ENCODE measurements around the gene TRIOBP.
A peak's percentile ranks its signal among the peaks of the same experiment; 100 is the strongest.

The TRIOBP gene

DNA sequence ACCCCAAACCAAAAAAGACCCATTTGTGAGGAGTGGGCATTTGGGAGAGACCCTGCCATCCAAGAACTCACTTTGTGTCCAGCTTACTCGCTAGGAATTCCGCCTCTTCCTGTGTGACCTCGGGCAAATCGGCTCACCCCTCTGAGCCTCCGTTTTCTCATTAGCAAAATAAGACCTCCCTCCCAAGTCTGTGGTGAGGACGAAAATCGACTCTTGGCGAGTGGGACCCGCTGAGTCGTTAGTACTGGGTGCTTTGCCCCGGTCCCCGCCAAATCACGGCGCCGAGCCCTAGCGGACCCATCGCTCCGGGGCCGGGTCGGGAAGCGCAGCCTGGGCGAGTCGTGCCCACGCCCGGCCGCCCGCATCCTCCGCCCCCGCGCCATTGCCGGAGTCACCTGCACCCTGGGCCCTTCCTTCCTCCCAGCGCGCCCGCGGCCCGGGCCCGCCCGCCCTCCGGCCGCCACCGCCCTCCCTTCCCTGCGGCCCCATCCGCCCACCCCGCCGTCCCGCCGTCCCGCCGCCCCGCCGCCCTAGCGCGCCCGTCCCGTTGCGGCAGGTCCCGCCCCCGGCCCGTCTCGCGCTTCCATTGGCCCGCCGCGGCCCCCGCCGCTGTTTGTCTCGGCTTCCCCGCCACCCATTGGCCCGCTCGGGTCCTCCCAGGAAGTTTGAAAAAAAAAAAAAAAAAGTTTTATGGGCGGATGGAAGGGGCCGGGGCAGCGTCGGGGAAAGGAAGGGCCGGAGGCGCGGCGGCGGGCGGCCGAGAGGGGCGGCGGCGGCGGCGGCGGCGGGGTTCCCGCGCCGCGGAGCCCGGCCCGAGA lies 48.9 kb downstream of the TRIOBP start:
- H3K9ac ChIP-seq (ENCODE audit: low read depth, low read length) = peak overlapping the region; percentile 74
- H3K4me3 ChIP-seq (ENCODE audit: low read depth, low read length) = peak overlapping the region; percentile 90
- 0 out of 2 replicates have a peak, but pooled peaks cover 10% of the 10 kb centered on the region for H3K4me1 ChIP-seq (ENCODE audit: control insufficient read depth, insufficient read depth, low read length)
- H3K9me3 ChIP-seq (ENCODE audit: control insufficient read depth, insufficient read depth, low read length) = no peaks in the 10 kb centered on the region
- H3K27ac ChIP-seq (ENCODE audit: low read depth, low read length) = peak overlapping the region; percentile 86
- H3K36me3 ChIP-seq (ENCODE audit: control insufficient read depth, insufficient read depth, low read length) = 0 out of 2 replicates have a peak, but pooled peaks cover 2% of the 10 kb centered on the region
- no peaks in the 10 kb centered on the region; the same call in 1 of the 2 replicates for H3K27me3 ChIP-seq (ENCODE audit: control insufficient read depth, insufficient read depth, low read length)

DNA sequence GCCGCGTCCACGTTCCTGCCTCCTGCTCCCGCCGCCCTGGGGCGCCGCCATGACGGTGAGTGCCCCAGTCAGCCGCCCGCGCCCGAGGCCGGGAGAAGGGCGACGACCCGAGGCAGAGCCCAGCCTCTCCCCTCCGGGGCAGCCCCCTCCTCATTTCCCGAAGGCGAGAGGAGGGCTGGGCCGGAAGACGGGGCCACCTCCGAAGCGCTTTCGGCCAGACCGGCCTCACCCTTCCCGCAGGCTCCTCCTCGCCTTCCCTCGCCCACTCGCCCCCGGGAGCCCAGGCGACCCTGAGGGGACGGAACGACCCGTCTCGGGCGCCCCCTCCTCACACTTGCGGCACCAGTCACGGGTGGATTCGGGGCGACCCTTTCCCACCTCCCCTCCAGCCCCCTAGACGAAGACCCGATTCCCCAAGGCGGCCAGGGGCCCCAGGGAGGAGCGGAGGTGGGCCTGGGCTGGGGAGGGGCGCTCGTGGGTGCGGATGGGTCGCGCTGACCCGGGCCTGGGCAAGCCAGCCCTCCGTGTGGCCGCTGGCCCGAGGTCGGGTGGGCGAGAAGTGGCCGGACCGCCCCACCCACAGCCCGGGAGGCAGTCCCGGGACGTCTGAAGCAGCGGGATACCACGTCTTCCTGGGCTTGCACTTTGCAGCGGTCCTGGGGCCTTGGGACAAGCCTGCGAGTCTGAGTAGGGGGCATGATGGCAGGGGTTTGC lies 49.7 kb downstream of the TRIOBP start:
- H3K9ac ChIP-seq (ENCODE audit: low read depth, low read length) = peak overlapping the region; percentile 74
- peak overlapping the region; percentile 86 for H3K27ac ChIP-seq (ENCODE audit: low read depth, low read length)
- no peaks in the 10 kb centered on the region; the same call in 1 of the 2 replicates for H3K27me3 ChIP-seq (ENCODE audit: control insufficient read depth, insufficient read depth, low read length)
- H3K4me3 ChIP-seq (ENCODE audit: low read depth, low read length) = peak overlapping the region; percentile 90
- H3K4me1 ChIP-seq (ENCODE audit: control insufficient read depth, insufficient read depth, low read length) = 0 out of 2 replicates have a peak, but pooled peaks cover 4% of the 10 kb centered on the region
- H3K9me3 ChIP-seq (ENCODE audit: control insufficient read depth, insufficient read depth, low read length) = no peaks in the 10 kb centered on the region
- 0 out of 2 replicates have a peak, but pooled peaks cover 2% of the 10 kb centered on the region for H3K36me3 ChIP-seq (ENCODE audit: control insufficient read depth, insufficient read depth, low read length)

DNA sequence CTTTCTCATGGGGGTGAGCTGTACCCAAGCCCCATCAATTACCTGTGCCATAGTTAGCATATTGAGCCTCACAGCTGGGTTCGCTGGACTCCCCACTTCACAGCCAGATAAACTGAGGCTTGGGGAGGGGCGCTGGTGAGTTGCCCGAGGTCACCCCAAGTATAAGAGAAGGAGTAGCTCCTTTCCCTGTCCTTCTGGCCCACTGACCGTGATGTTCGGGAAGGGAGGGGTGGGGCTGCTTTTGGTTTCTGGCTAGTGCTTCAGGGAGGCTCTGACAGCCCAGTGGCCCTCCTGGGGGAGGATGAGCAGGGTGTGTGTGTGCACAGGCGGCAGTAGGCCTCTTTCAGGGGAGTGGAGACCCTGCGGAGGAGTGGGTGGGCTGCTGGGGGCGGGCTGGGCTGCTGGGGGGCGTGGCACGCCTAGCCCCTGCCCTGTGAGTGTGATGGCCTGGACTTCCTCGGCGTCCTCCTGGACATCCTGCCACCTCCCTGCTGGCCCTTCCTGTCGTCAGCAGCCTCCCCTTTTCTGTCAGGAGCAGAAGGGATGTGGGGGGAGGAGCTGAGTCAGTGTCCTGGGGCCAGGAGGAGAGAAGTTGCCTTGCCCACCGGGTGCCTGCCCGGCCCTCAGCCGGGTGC lies 50.3 kb downstream of the TRIOBP start:
- 0 out of 2 replicates have a peak, but pooled peaks cover 4% of the 10 kb centered on the region for H3K4me1 ChIP-seq (ENCODE audit: control insufficient read depth, insufficient read depth, low read length)
- peaks cover 2% of the 10 kb centered on the region; the same call in 1 of the 2 replicates for H3K36me3 ChIP-seq (ENCODE audit: control insufficient read depth, insufficient read depth, low read length)
- H3K9ac ChIP-seq (ENCODE audit: low read depth, low read length) = peak overlapping the region; percentile 74; the same call in 1 of the 2 replicates
- H3K27ac ChIP-seq (ENCODE audit: low read depth, low read length) = peak overlapping the region; percentile 86
- no peaks in the 10 kb centered on the region for H3K9me3 ChIP-seq (ENCODE audit: control insufficient read depth, insufficient read depth, low read length)
- H3K4me3 ChIP-seq (ENCODE audit: low read depth, low read length) = peak overlapping the region; percentile 90
- H3K27me3 ChIP-seq (ENCODE audit: control insufficient read depth, insufficient read depth, low read length) = no peaks in the 10 kb centered on the region; the same call in 1 of the 2 replicates

DNA sequence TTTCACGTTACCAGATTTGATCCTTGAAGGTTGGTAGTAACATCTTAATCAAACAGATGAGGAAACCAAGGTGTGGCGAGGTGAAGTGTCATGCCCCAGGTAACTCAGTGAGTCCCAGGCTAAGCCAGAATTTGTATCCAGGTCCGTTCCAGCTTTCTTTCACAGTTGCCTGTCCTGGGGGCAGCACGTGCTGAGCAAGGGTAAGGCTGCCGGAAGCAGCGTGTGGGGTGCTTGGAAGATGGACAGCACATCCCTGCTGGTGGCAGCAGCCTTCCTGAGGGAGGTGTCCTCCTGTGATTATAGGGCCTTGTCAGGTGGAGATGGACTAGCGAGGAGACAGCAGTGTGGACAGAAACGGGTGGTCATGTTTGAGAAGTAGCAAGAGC lies 50.9 kb downstream of the TRIOBP start:
- Histone ChIP-seq H3K9me3 (ENCODE audit: control insufficient read depth, insufficient read depth, low read length) (no peaks in the 10 kb centered on the region), H3K36me3 (ENCODE audit: control insufficient read depth, insufficient read depth, low read length) (peaks cover 3% of the 10 kb centered on the region; the same call in 1 of the 2 replicates), H3K4me1 (ENCODE audit: control insufficient read depth, insufficient read depth, low read length) (0 out of 2 replicates have a peak, but pooled peaks cover 4% of the 10 kb centered on the region), H3K9ac (ENCODE audit: low read depth, low read length) (no peak overlapping the region), H3K27ac (ENCODE audit: low read depth, low read length) (peak overlapping the region; percentile 14), H3K4me3 (ENCODE audit: low read depth, low read length) (no peak overlapping the region), H3K27me3 (ENCODE audit: control insufficient read depth, insufficient read depth, low read length) (no peaks in the 10 kb centered on the region; the same call in 1 of the 2 replicates)

DNA sequence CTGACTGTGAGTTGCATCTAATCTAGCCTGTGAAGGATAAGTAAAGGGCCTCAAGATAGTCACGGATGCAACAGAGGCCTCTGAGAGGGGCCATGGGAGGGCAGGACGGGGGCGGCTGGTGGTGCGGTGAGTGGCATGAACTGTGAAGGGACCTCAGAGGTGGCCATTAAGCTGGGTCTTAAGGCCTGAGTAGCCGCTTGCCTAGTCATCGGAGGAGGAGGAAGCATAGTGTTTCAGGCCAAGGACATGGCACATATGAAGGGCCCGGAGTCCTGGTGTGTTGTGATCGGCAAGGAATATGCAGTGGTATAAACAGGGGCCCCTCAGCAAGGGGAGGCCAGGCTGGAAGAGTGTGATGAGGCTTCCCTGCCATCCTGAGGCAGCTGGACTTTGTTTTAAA lies 51.8 kb downstream of the TRIOBP start:
- no peaks in the 10 kb centered on the region for H3K27me3 ChIP-seq (ENCODE audit: control insufficient read depth, insufficient read depth, low read length)
- no peak overlapping the region for H3K4me3 ChIP-seq (ENCODE audit: low read depth, low read length)
- peaks cover 7% of the 10 kb centered on the region; the same call in 1 of the 2 replicates for H3K36me3 ChIP-seq (ENCODE audit: control insufficient read depth, insufficient read depth, low read length)
- H3K27ac ChIP-seq (ENCODE audit: low read depth, low read length) = no peak overlapping the region
- H3K4me1 ChIP-seq (ENCODE audit: control insufficient read depth, insufficient read depth, low read length) = 0 out of 2 replicates have a peak, but pooled peaks cover 4% of the 10 kb centered on the region
- H3K9me3 ChIP-seq (ENCODE audit: control insufficient read depth, insufficient read depth, low read length) = no peaks in the 10 kb centered on the region
- no peak overlapping the region for H3K9ac ChIP-seq (ENCODE audit: low read depth, low read length)

DNA sequence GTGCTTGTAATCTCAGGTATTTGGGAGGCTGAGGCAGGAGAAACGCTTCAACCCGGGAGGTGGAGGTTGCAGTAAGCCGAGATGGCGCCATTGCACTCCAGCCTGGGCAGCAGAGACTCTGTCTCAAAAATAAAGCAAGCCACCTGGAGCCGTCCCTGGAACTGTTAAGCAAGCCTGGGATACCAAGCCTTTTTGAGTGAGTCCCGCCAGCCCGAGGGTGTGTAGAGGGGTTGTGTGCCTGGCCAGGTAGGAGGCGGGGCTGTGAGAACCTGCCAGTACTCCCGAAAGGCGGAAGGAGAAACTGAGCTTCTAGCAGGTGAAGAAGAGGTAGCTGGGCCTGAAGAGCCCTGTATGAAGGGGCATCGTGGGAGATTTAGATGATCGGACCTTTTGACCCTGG lies 52.4 kb downstream of the TRIOBP start:
- H3K9me3 ChIP-seq (ENCODE audit: control insufficient read depth, insufficient read depth, low read length) = no peaks in the 10 kb centered on the region
- no peak overlapping the region for H3K4me3 ChIP-seq (ENCODE audit: low read depth, low read length)
- no peaks in the 10 kb centered on the region for H3K27me3 ChIP-seq (ENCODE audit: control insufficient read depth, insufficient read depth, low read length)
- 0 out of 2 replicates have a peak, but pooled peaks cover 4% of the 10 kb centered on the region for H3K4me1 ChIP-seq (ENCODE audit: control insufficient read depth, insufficient read depth, low read length)
- H3K9ac ChIP-seq (ENCODE audit: low read depth, low read length) = no peak overlapping the region
- no peak overlapping the region for H3K27ac ChIP-seq (ENCODE audit: low read depth, low read length)
- peaks cover 7% of the 10 kb centered on the region; the same call in 1 of the 2 replicates for H3K36me3 ChIP-seq (ENCODE audit: control insufficient read depth, insufficient read depth, low read length)

DNA sequence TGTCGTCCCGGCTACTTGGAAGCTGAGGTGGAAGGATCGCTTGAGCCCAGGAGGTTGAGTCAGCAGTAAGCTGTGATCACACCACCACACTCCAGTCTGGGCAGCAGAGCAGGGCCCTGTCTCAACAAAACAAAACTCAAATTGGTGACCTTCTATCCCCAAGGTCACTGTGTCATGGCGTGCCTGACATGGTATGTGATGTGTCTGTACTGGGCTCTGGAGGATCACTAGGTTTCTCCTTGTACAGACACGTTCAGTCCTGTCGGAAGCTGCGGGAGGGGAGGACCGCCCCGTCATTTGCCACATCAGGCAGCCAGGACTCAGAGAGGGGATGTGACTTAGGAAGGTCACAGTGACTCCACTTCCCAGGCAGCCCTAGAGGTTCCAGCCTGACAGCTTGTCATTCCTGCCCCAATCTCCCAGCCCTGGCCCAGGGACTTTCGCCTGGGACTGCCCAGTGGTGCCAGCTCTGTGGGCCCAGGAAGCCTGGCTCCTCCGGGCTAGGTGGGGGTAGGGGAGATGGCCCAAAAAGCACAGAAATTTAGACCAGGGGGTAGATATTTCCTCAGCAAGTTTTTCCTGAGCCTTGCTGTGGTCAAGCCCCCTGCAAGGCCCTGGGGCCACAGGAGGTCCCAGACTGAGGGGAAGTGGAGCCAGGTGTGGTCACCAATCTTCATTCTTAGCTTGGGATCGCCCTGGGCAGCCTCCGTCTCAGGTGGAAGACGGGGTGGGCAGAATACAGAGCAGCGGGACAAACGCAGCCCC lies 53.2 kb downstream of the TRIOBP start:
- peaks cover 13% of the 10 kb centered on the region for H3K36me3 ChIP-seq (ENCODE audit: control insufficient read depth, insufficient read depth, low read length)
- 0 out of 2 replicates have a peak, but pooled peaks cover 4% of the 10 kb centered on the region for H3K4me1 ChIP-seq (ENCODE audit: control insufficient read depth, insufficient read depth, low read length)
- no peaks in the 10 kb centered on the region for H3K9me3 ChIP-seq (ENCODE audit: control insufficient read depth, insufficient read depth, low read length)
- H3K9ac ChIP-seq (ENCODE audit: low read depth, low read length) = no peak overlapping the region
- H3K27me3 ChIP-seq (ENCODE audit: control insufficient read depth, insufficient read depth, low read length) = no peaks in the 10 kb centered on the region
- H3K4me3 ChIP-seq (ENCODE audit: low read depth, low read length) = no peak overlapping the region
- H3K27ac ChIP-seq (ENCODE audit: low read depth, low read length) = no peak overlapping the region

DNA sequence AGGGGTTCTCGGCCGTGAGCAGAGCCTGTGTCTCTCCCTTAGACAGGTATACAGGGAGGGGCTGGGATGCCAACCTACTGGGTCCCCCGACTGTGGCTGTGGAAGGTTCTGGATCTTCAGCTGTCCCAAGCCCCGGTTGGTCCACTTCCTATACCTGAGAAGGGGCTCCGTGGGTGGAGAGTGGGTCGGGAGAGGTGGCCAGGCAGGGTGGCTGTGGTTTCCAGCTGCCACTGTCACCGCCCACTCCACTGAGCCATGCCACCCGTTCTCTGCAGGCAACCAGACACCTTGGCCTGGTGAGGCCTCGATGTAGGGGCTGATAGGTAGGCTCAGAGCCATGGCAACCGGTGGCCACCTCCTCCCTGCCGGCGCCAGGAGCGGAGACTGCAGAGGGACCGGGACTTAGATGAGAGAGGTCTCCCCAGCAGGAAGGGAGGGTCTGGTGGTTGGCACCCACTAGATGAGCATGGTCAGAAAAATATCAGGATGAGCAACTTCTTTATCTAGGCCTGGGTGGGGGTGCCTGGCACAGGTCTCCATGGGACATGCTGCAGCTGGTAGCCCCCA lies 53.8 kb downstream of the TRIOBP start:
- no peaks in the 10 kb centered on the region for H3K27me3 ChIP-seq (ENCODE audit: control insufficient read depth, insufficient read depth, low read length)
- H3K4me3 ChIP-seq (ENCODE audit: low read depth, low read length) = no peak overlapping the region
- H3K9me3 ChIP-seq (ENCODE audit: control insufficient read depth, insufficient read depth, low read length) = no peaks in the 10 kb centered on the region
- H3K36me3 ChIP-seq (ENCODE audit: control insufficient read depth, insufficient read depth, low read length) = peaks cover 20% of the 10 kb centered on the region
- no peak overlapping the region for H3K27ac ChIP-seq (ENCODE audit: low read depth, low read length)
- no peaks in the 10 kb centered on the region for H3K4me1 ChIP-seq (ENCODE audit: control insufficient read depth, insufficient read depth, low read length)
- H3K9ac ChIP-seq (ENCODE audit: low read depth, low read length) = no peak overlapping the region

DNA sequence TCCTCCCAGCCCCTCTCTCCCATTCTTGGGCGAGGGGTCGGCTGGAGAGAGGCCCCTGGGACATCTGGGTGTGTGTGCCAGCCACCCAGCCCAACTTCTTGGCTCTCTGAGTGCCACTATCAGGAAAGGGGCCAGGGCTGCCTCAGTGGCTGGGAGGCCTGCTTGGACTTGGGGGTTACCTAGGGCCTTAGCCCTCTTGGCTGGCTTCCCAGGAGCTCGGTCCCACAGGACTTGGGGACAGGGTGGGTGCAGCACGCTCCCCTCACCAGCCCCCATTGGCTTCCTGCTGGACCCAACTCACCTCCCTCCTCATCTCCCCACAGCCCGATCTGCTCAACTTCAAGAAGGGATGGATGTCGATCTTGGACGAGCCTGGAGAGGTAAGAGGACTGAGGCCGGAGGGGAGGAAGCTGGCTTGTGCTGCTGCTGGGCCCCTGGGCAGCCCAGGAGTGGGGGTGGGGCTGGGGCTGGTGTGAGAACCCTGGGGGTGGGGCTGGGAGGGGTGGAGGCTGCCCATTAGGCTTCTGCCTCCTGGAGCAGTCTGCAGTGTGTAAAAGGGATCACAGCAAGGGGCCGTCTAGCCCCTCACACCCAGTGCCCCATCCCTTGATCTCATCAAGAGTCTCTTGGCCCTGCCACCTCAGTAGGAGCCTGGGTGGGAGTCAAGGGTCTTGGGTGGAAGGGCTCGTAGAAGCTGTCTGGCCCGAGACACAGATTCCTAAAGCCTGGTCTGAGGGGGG lies 54.8 kb downstream of the TRIOBP start:
- no peaks in the 10 kb centered on the region for H3K4me1 ChIP-seq (ENCODE audit: control insufficient read depth, insufficient read depth, low read length)
- no peaks in the 10 kb centered on the region for H3K9me3 ChIP-seq (ENCODE audit: control insufficient read depth, insufficient read depth, low read length)
- no peak overlapping the region for H3K4me3 ChIP-seq (ENCODE audit: low read depth, low read length)
- no peak overlapping the region for H3K27ac ChIP-seq (ENCODE audit: low read depth, low read length)
- H3K36me3 ChIP-seq (ENCODE audit: control insufficient read depth, insufficient read depth, low read length) = peaks cover 25% of the 10 kb centered on the region
- H3K9ac ChIP-seq (ENCODE audit: low read depth, low read length) = no peak overlapping the region
- no peaks in the 10 kb centered on the region for H3K27me3 ChIP-seq (ENCODE audit: control insufficient read depth, insufficient read depth, low read length)
